GM12892 (cell line): ENCODE data around the gene FBXO44.
A peak's percentile ranks its signal among the peaks of the same experiment; 100 is the strongest.

Source experiments
- DNase-seq: peaks from one replicate; pipeline ENCODE4 v3.0.0; 2011; ENCODE audit not compliant: insufficient read length
- FAIRE-seq: peaks from 2 replicates; lab custom pipeline; 2011; peaks lifted over from hg19 to GRCh38; lab: Jason Lieb, UNC
- POLR2A ChIP-seq: IDR thresholded peaks from 2 replicates; pipeline ENCODE4 v1.6.1; 2011; ENCODE audit warnings: low read depth, low read length, control low read depth
- POLR2AphosphoS5 ChIP-seq: IDR thresholded peaks from 2 replicates; pipeline ENCODE4 v1.6.1; 2011; ENCODE audit warnings: low read depth, low read length, control low read depth
- TAF1 ChIP-seq: IDR thresholded peaks from 2 replicates; pipeline ENCODE4 v1.6.1; 2011; ENCODE audit warnings: low read depth, mild to moderate bottlenecking, control low read depth, low read length, borderline replicate concordance

FBXO44 gene

DNA sequence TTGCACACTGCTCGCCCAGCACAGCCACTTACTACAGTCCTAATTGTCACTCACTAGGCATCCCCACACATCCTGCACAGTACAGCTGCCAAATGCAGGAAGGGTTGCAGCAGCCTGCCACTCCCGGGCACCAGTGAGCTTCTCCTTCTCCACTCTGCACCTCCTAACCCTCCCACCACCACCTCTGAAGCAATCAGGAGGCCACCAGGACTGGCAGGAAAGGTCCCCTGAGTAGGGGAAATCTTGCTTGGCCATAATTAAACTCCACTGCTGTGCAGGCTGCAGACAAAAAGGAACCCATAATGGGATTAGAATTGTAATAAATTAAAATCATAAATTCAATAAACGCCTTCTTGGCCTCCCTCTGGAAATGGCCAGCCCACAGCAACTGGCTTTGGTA, 32.3 kb upstream of the FBXO44 start:
- TF ChIP-seq TAF1, result no peak
- TF ChIP-seq POLR2AphosphoS5, result no peak
- no peak for TF ChIP-seq POLR2A
- DNase-seq (no peak), FAIRE-seq (no peak)

DNA sequence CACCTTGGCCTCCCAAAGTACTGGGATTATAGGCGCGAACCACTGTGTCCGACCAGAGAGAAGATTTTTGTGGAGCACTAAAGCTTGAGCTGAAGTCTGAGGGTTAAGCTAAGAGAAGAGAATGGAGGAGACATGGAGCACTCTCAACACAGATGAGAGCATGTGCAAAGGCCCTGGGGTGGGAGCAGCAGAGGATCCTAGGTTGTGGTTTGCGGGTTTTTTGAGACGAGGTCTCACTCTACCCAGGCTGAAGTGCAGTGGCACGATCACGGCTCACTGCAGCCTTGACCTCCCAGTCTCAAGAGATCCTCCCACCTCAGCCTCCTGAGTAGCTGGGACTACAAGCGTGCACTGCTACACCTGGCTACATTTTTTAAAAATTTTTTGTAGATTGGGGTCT, 31.0 kb upstream of the FBXO44 start:
- TF ChIP-seq POLR2A (no peak), POLR2AphosphoS5 (no peak), TAF1 (no peak)
- FAIRE-seq (no peak), DNase-seq (no peak)

DNA sequence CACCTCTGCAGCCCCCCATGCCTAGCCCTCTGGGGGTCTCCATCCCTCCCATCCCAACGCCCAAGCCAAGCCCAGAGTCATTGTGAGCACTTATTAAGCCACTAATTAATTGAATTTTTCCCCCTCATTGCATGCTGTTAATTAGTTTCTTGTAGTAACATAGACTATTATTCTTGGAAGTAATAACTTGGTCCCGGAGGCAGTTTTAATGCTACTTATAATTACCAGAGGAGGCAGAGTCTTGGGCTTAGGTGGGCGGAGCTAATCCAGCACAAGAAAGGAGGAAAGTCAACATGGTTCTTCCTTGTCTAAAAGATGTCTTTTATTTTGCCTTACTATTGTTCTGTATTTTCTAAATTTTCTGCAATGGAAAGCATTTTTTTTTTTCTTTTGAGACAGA, 28.1 kb upstream of the FBXO44 start:
- TF ChIP-seq POLR2AphosphoS5 (no peak), TAF1 (no peak), POLR2A (no peak)
- no peak for DNase-seq
- FAIRE-seq, result no peak

DNA sequence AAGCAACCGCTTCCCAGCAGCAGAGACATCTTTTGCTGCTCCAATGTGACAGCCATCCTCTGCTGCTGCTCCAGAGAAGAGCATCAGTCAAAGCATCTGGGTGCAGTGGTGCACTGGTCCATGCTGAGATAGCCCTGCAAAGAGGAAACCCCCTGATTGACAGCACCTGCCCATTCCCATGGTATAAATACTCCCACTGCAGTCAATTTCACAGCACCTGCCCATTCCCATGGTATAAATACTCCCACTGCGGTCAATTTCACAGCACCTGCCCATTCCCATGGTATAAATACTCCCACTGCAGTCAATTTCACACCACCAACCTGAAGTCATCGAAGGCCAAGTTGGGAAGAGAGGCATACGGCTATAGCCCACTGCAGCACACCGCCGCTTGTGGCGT, 25.9 kb upstream of the FBXO44 start:
- no peak for FAIRE-seq
- DNase-seq, result no peak
- TF ChIP-seq TAF1, result no peak
- TF ChIP-seq POLR2AphosphoS5, result no peak
- no peak for TF ChIP-seq POLR2A

DNA sequence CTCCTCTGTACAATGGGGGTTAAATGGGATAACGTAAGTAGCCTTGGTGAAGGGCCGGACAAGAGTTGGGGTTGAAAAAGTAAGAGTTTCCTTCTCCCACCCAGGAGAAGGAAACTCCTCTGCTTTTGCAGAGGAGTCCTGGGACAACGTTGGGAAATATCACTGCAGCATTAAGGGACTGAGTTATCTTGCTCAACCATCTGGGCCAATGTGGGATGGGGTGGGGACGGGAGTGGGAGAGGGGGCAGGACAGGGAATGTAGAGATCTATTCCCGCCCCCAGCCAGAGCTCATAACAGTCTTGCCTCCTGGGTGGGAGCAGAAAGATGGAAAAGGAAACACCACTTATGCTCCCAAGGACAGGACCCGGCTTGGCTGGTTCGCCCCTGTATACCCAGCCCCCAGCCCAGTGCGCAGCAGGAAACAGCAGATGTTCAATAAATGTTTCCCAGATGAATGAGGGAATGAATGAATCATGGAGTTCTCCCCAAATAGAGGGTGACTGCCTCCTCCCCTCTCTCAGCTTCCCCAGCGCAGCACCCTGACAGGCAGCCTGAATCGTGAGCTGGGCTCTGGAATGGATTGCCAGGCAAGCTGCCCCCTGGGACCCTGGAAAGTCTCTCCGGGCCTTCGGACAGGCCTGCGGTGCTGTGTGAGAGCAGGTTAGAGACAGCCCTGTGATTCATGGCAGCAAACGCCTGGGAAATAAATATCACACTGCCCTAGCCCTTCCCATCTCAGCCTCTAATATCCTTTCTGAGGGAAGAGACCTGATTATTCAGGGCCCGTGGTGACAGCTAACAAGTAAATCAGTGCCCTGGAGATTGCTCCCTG, 25.3 kb upstream of the FBXO44 start:
- no peak for FAIRE-seq
- no peak for DNase-seq
- TF ChIP-seq POLR2AphosphoS5 (no peak), TAF1 (no peak), POLR2A (no peak)

DNA sequence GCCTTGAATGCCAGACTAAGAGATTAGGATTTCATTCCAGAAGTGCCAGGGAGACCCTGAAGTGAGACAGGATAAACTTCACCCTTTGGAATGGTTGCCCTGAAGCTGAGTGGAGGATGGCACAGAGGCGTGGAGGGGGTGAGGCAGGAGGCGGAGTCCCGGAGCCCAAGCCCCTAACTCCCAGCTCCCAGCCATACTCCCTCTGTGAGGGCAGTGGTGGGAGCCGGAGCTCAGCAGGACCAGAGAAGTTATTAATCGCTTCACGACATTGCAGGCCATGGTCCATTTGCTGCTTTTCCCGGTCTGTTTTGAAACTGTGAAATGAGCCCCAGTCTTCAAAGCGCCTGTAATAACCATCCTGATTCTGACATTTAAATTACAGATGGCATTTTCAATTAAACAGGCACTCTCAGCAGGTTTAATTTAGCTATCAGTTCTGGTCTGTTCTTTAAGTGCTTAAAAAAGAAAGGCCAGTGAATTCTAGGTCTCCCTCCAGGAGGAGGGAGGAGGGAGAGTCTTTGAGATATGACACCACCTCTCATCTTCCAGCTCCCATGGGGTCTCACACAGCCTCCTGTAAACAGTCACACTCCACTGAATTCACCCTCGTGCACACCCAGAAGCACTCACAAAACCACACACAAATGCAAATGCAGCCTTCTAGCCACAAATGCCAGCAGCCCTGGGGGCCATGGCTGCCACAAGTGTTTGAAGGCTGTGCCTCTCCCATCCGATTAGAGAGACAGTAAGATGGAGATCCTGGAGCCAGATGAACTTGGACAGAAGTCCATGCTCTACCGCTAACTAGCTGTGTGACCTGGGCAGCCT, 20.1 kb upstream of the FBXO44 start:
- FAIRE-seq (no peak), DNase-seq (no peak)
- TF ChIP-seq POLR2A, result no peak
- no peak for TF ChIP-seq POLR2AphosphoS5
- TF ChIP-seq TAF1, result no peak

DNA sequence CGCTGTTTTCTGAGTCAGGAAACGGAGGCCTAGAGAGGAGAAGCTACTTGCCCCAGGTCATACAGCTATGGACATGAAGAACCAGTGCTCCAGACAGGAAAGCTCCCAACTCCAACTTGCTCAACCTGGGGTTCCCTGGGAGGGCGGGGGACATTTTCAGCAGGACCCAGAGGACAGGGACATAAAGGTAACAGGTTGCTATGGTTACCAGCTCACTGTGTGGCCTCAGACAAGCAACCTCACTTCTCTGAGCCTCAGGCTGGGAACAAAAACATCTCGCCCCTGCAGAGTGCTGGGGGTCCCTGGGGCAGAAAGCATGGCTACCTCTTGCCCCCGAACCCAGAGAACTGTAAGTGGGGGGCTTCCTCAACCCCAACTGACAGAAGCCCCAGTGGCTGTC, 16.6 kb upstream of the FBXO44 start:
- FAIRE-seq (no peak), DNase-seq (no peak)
- TF ChIP-seq POLR2A, result no peak
- TF ChIP-seq POLR2AphosphoS5, result no peak
- no peak for TF ChIP-seq TAF1

DNA sequence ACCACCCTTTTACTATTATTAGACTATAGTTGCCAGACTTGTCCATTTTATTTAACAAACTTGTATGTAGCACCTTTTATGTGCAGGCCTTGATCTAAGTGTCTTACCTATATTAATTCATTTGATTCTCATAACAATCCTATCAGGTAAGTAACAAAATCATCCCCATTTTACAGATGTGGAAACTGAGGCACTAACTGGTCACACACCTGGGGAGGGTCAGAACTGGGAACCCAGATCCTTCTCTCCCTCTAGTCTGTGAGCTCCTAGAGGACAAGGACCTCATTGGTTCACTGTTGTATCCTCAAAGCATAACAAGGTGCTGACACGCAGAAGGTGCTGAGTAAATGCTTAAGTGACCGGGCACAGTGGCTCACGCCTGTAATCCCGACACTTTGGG, 15.3 kb upstream of the FBXO44 start:
- TF ChIP-seq TAF1 (no peak), POLR2AphosphoS5 (no peak), POLR2A (no peak)
- FAIRE-seq (no peak), DNase-seq (no peak)

DNA sequence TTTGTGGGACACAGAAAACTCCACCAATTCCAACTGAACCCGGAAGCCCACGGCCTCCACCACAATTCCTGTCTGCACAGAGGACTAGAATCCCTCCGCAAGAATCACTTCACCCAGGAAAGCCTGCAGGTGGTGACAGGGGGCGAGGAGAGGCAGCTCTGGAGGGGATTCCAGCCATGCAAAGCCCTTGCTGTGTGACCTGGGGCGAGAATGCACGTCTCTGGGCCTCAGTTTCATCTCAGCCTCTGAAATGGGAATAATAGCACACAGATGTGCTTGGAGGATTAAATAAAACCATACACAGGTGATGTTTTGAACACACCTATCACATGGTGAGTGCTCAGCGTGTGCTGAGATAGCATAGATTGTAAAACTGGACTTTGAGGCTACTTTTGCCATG, 14.6 kb upstream of the FBXO44 start:
- no peak for DNase-seq
- TF ChIP-seq TAF1, result no peak
- no peak for TF ChIP-seq POLR2AphosphoS5
- TF ChIP-seq POLR2A, result no peak
- FAIRE-seq, result no peak

DNA sequence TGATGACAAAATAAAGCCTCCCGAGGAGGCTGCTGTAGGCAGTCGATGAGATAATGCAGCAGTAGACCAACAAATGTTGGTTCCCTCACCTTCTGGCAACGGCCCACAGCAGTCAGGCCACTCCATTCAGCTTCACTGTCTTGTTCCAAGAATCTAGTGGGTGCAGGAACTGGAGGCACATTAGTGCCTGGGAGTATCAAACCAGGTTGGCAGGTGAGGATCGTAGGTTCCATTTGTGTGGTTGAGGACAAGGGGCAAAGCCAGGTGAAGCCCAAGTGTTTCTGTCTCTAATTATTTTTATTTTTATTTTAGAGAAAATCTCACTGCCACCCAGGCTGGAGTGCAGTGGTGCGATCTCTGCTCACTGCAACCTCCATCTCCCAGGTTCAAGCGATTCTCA, 13.7 kb upstream of the FBXO44 start:
- no peak for DNase-seq
- no peak for TF ChIP-seq TAF1
- no peak for TF ChIP-seq POLR2AphosphoS5
- no peak for TF ChIP-seq POLR2A
- FAIRE-seq, result no peak

DNA sequence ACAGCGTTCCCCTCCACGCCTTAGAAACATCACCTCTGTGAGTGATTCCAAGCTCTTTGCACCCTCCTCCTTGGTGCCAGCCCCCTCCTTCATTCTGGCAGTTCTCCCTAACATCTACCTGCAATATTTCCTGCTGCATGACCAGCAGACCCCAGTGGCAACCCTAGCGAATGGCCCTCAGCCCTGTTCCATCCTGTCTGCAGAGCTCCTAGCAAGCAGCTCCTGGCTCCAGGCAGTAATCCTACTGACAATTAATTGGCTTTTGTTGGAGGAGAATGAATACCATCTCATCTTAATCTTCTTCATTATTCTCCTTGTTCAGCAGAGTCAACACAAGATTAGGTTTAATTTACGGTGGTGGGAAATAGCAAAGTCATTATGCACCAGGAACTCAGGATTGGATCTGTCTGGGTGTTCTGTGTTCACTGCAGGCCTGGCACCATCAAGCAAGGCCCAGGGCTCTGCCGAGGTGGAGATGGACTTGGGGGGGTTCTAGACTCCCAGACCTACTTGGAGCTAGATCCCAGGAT, 12.8 kb upstream of the FBXO44 start:
- DNase-seq (no peak), FAIRE-seq (no peak)
- TF ChIP-seq POLR2A, result no peak
- no peak for TF ChIP-seq TAF1
- no peak for TF ChIP-seq POLR2AphosphoS5

DNA sequence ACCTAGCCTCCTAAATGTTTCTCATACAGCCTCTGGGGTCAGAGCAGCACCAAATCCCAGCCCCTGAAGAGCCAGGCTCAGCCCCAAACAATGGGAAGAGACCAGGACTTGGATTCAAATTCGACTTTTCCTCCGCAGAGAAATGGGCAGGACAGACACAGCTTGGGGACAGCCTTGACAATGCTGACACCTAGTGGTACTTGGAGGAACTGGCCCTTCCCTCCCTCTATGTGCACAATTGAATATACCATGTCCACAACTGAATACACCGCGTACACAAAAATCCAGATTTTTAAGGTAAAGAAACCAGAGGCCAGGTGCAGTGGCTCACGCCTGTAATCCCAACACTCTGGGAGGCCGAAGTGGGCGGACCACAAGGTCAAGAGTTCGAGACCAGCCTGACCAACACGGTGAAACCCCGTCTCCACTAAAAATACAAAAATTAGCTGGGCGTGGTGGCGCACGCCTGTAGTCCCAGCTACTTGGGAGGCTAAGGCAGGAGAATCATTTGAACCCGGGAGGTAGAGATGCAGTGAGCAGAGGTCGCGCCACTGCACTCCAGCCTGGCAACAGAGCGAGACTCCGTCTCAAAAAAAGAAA, 12.2 kb upstream of the FBXO44 start:
- DNase-seq, result peak; percentile 74
- FAIRE-seq, result peak; percentile 91
